WTC11 (cell line): ENCODE data around the gene KCNQ4.

Experiments used
- ATF2 ChIP-seq: sonication (generic); formaldehyde crosslinking; IDR thresholded peaks from 2 replicates; pipeline ENCODE4 v1.8.1; 2022; ENCODE audit warnings: low read depth, missing genetic modification reagents, borderline replicate concordance
- ETV6 ChIP-seq: sonication (generic); formaldehyde crosslinking; IDR thresholded peaks from 2 replicates; pipeline ENCODE4 v1.8.1; 2022; ENCODE audit warnings: mild to moderate bottlenecking, missing genetic modification reagents
- FOXJ3 ChIP-seq: sonication (generic); formaldehyde crosslinking; IDR thresholded peaks from 2 replicates; pipeline ENCODE4 v1.9.0; 2021; ENCODE audit warnings: missing genetic modification reagents, mild to moderate bottlenecking, borderline replicate concordance
- FOXK1 ChIP-seq: sonication (generic); formaldehyde crosslinking; IDR thresholded peaks from 2 replicates; pipeline ENCODE4 v1.8.0; 2022; ENCODE audit warnings: mild to moderate bottlenecking, moderate library complexity, missing genetic modification reagents
- JUN ChIP-seq: sonication (generic); formaldehyde crosslinking; IDR thresholded peaks from 2 replicates; pipeline ENCODE4 v1.8.0; 2023; ENCODE audit warnings: mild to moderate bottlenecking, missing genetic modification reagents
- MLX ChIP-seq: sonication (generic); formaldehyde crosslinking; IDR thresholded peaks from 2 replicates; pipeline ENCODE4 v1.8.1; 2023; ENCODE audit warnings: mild to moderate bottlenecking, missing genetic modification reagents, moderate library complexity
- NFYB ChIP-seq: sonication (generic); formaldehyde crosslinking; conservative IDR thresholded peaks from 2 replicates; pipeline ENCODE4 v1.8.0; 2022; ENCODE audit warnings: low read depth, missing genetic modification reagents
- NR1H2 ChIP-seq: sonication (generic); formaldehyde crosslinking; IDR thresholded peaks from 2 replicates; pipeline ENCODE4 v1.9.0; 2021; ENCODE audit warnings: mild to moderate bottlenecking, moderate library complexity, missing genetic modification reagents
- SP1 ChIP-seq: sonication (generic); formaldehyde crosslinking; conservative IDR thresholded peaks from 2 replicates; pipeline ENCODE4 v1.8.1; 2022; ENCODE audit warnings: missing genetic modification reagents
- ZNF138 ChIP-seq: sonication (generic); formaldehyde crosslinking; conservative IDR thresholded peaks from 2 replicates; pipeline ENCODE4 v1.8.1; 2022; ENCODE audit warnings: mild to moderate bottlenecking, moderate library complexity, missing genetic modification reagents
- TF ChIP-seq, protein P1 (sequence below): fragments of 200-600 bp; IDR thresholded peaks from 2 replicates; pipeline ENCODE4 v1.8.0; 2022; ENCODE audit warnings: antibody characterized with exemption
- TF ChIP-seq, protein P2 (sequence below): sonication (generic); formaldehyde crosslinking; IDR thresholded peaks from 2 replicates; pipeline ENCODE4 v1.8.0; 2022; ENCODE audit warnings: mild to moderate bottlenecking, missing genetic modification reagents
- TF ChIP-seq, protein P3 (sequence below): sonication (generic); formaldehyde crosslinking; IDR thresholded peaks from 2 replicates; pipeline ENCODE4 v1.8.1; 2023; ENCODE audit warnings: mild to moderate bottlenecking, missing genetic modification reagents

DNA sequence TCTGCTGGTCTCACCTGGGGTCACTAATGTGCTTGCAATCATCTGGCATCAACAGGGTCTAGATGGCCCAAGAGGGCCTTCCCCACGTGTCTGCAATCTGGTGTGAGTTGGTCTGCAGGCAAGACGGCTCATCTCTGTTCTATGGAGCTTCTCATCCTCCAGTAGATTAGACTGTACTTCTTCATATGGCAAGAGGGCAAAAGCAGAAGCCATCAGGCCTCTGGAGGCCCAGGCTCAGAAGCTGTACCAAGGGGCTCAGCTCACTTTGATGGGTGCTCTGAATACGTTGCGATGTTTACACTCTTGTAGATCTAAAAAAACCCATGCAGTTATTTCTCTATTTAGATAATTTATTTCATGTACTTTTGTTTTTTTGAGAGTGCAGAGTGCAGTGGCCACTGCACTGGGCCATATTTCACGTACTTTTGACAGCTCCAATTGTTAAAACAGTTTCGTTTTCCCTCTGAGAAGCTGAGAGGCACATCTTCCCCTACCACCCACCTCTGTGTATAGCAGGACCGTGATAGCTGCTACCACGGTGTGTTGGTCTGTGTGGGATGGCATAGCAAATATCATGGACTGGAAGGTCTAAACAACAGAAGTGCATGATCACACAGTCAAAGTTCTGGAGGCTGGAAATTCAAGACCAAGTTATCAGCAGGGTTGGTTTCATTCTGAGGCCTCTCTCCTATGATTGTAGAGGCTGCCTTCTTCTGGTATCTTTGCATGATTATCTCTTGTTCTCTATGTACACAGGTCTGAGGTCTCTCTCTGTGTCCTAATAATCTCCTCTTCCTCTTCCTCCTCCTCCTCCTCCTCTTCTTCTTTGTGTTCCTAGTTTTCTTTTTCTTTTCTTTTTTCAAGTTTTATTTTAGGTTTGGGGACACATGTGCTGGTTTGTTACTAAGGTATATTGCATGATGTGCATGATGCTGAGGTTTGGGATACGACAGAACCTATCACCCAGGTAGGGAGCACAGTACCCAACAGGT lies 61.6 kb downstream of the KCNQ4 start:
- no peak for TF ChIP-seq JUN (CRISPR knock-in tag)
- TF ChIP-seq, protein P1, sequence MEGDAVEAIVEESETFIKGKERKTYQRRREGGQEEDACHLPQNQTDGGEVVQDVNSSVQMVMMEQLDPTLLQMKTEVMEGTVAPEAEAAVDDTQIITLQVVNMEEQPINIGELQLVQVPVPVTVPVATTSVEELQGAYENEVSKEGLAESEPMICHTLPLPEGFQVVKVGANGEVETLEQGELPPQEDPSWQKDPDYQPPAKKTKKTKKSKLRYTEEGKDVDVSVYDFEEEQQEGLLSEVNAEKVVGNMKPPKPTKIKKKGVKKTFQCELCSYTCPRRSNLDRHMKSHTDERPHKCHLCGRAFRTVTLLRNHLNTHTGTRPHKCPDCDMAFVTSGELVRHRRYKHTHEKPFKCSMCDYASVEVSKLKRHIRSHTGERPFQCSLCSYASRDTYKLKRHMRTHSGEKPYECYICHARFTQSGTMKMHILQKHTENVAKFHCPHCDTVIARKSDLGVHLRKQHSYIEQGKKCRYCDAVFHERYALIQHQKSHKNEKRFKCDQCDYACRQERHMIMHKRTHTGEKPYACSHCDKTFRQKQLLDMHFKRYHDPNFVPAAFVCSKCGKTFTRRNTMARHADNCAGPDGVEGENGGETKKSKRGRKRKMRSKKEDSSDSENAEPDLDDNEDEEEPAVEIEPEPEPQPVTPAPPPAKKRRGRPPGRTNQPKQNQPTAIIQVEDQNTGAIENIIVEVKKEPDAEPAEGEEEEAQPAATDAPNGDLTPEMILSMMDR = no peak
- TF ChIP-seq SP1 (CRISPR knock-in tag) = no peak
- TF ChIP-seq FOXK1 (CRISPR knock-in tag) = no peak
- TF ChIP-seq, protein P2, sequence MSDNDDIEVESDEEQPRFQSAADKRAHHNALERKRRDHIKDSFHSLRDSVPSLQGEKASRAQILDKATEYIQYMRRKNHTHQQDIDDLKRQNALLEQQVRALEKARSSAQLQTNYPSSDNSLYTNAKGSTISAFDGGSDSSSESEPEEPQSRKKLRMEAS (CRISPR knock-in tag) = no peak
- no peak for TF ChIP-seq ETV6 (CRISPR knock-in tag)
- TF ChIP-seq, protein P3, sequence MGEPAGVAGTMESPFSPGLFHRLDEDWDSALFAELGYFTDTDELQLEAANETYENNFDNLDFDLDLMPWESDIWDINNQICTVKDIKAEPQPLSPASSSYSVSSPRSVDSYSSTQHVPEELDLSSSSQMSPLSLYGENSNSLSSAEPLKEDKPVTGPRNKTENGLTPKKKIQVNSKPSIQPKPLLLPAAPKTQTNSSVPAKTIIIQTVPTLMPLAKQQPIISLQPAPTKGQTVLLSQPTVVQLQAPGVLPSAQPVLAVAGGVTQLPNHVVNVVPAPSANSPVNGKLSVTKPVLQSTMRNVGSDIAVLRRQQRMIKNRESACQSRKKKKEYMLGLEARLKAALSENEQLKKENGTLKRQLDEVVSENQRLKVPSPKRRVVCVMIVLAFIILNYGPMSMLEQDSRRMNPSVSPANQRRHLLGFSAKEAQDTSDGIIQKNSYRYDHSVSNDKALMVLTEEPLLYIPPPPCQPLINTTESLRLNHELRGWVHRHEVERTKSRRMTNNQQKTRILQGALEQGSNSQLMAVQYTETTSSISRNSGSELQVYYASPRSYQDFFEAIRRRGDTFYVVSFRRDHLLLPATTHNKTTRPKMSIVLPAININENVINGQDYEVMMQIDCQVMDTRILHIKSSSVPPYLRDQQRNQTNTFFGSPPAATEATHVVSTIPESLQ (CRISPR knock-in tag) = no peak
- TF ChIP-seq NFYB (CRISPR knock-in tag) = no peak
- TF ChIP-seq FOXJ3 (CRISPR knock-in tag) = no peak
- TF ChIP-seq NR1H2 (CRISPR knock-in tag) = no peak
- no peak for TF ChIP-seq ZNF138 (CRISPR knock-in tag)
- no peak for TF ChIP-seq MLX (CRISPR knock-in tag)
- TF ChIP-seq ATF2 (CRISPR knock-in tag) = no peak
